Caco-2 (cell line): ENCODE data around the gene SHISAL2A. TPM values are rescaled to one million over a fixed set of nuclear protein-coding genes. Genes with fewer than 3 reads are reported as not detected.
A peak's percentile ranks its signal among the peaks of the same experiment; 100 is the strongest.

Experiments used
- BruUV-seq: library from RNA; stranded (reverse); fragments of 400-500 nt; replicated peaks from 2 replicates; lab custom pipeline; 2021; lab: Mats Ljungman, UMichigan
- CTCF ChIA-PET: fragments of 300-600 bp; sonication (Branson Sonifier 250); formaldehyde crosslinking; loops from one replicate; lab custom pipeline; 2022; ENCODE audit warnings: antibody characterized with exemption; lab: Charles Lee
- POLR2A ChIA-PET: fragments of 300-600 bp; sonication (Branson Sonifier 250); formaldehyde crosslinking; loops from one replicate; lab custom pipeline; 2022; ENCODE audit warnings: antibody characterized with exemption; lab: Charles Lee
- DNase-seq, 2 experiments: peaks; one replicate each; pipeline versions ENCODE4 v3.0.0 to v3.0.0-alpha.2; 2020 to 2022
- H3K27me3 ChIP-seq: replicated peaks from 2 replicates; pipeline ENCODE4 v1.6.0; 2011; ENCODE audit warnings: low read length; ENCODE audit not compliant: control insufficient read depth, insufficient read depth
- H3K36me3 ChIP-seq: 2 replicates; pipeline ENCODE4 v1.5.1; 2011; ENCODE audit warnings: low read length; ENCODE audit not compliant: control insufficient read depth, insufficient read depth
- H3K4me1 ChIP-seq: fragments of 250-450 bp; sonication (Bioruptor Pico); 2 replicates; pipeline ENCODE4 v1.5.1; 2020; ENCODE audit warnings: mild to moderate bottlenecking
- H3K4me3 ChIP-seq: 2 replicates; pipeline ENCODE4 v1.5.1; 2011; ENCODE audit warnings: low read depth, mild to moderate bottlenecking, control low read depth, low read length
- H3K9me3 ChIP-seq: fragments of 250-450 bp; sonication (Bioruptor Pico); 2 replicates; pipeline ENCODE4 v1.5.1; 2020; ENCODE audit warnings: mild to moderate bottlenecking, moderate library complexity
- H3K27ac Mint-ChIP-seq: one replicate; pipeline ENCODE4 v1.8.0; 2022; ENCODE audit warnings: mixed read lengths; ENCODE audit not compliant: unreplicated experiment
- H3K27me3 Mint-ChIP-seq: one replicate; pipeline ENCODE4 v1.8.0; 2022; ENCODE audit warnings: mixed read lengths; ENCODE audit not compliant: insufficient read depth, unreplicated experiment
- H3K36me3 Mint-ChIP-seq: one replicate; pipeline ENCODE4 v1.8.0; 2022; ENCODE audit warnings: mild to moderate bottlenecking, mixed read lengths; ENCODE audit not compliant: insufficient read depth, unreplicated experiment
- H3K4me1 Mint-ChIP-seq: one replicate; pipeline ENCODE4 v1.8.0; 2022; ENCODE audit warnings: low read depth, mixed read lengths; ENCODE audit not compliant: unreplicated experiment
- H3K4me3 Mint-ChIP-seq: one replicate; pipeline ENCODE4 v1.8.0; 2022; ENCODE audit warnings: mild to moderate bottlenecking, moderate library complexity, mixed read lengths; ENCODE audit not compliant: unreplicated experiment
- H3K9me3 Mint-ChIP-seq: one replicate; pipeline ENCODE4 v1.8.0; 2022; ENCODE audit warnings: mixed read lengths; ENCODE audit not compliant: unreplicated experiment
- CTCF ChIP-seq, 2 experiments: fragments of 200-600 bp in 1 of 2; IDR thresholded peaks; 1 replicate in 1 of 2; 2 replicates in 1 of 2; pipeline versions ENCODE4 v1.5.1 to v1.8.0; 2011 to 2022; ENCODE audit warnings: antibody characterized with exemption in 1 of 2, control low read depth in 1 of 2, inconsistent platforms in 1 of 2, low read depth in 1 of 2, low read length in 1 of 2, mild to moderate bottlenecking in 1 of 2, moderate library complexity in 1 of 2; ENCODE audit not compliant: insufficient read depth in 1 of 2, severe bottlenecking in 1 of 2, unreplicated experiment in 1 of 2
- intact Hi-C: fragments of 100-400 bp; cut with micrococcal nuclease; formaldehyde crosslinking; loops from one replicate; pipeline ENCODE4 v1.10.0; 2022; ENCODE audit not compliant: unreplicated experiment
- total RNA-seq: library from RNA; stranded (reverse); gene quantifications from 2 replicates; pipeline ENCODE4 v1.2.3, GENCODE V29; 2022

Gene SHISAL2A
- total RNA-seq, 1 experiment from 2014 or later = 3.7 TPM

- no peak for DNase-seq
- ChIA-PET CTCF (no interaction called here), POLR2A (no interaction called here)
- Histone ChIP-seq H3K36me3 (no peaks in the 10 kb centered on the region), H3K27me3 (no peaks in the 10 kb centered on the region), H3K4me1 (peaks cover 11% of the 10 kb centered on the region; the same call in 1 of the 2 replicates), H3K9me3 (no peaks in the 10 kb centered on the region), H3K4me3 (no peak overlapping the region)
- H3K4me1 Mint-ChIP-seq = no peaks in the 10 kb centered on the region
- no peak for TF ChIP-seq CTCF (IDR thresholded peaks at IDR 0.05; ENCODE audit: insufficient read depth in 1 of 2, low read depth in 1 of 2, low read length in 1 of 2, severe bottlenecking in 1 of 2, unreplicated experiment in 1 of 2)
- intact Hi-C loops = no loop called here
- H3K27me3 Mint-ChIP-seq = no peaks in the 10 kb centered on the region
- no peaks in the 10 kb centered on the region for H3K36me3 Mint-ChIP-seq
- no peak overlapping the region for H3K27ac Mint-ChIP-seq
- BruUV-seq = no TSS peak
- no peak overlapping the region for H3K4me3 Mint-ChIP-seq
- no peaks in the 10 kb centered on the region for H3K9me3 Mint-ChIP-seq
Observed at GRCh38 chr1:52672946-52673345, 40.0 kb downstream of the SHISAL2A start.

GRCh38 chr1:52673513-52673912 lies 40.5 kb downstream of the SHISAL2A start:
- Mint-ChIP-seq H3K9me3 (no peaks in the 10 kb centered on the region), H3K4me3 (no peak overlapping the region), H3K36me3 (no peaks in the 10 kb centered on the region), H3K27me3 (no peaks in the 10 kb centered on the region), H3K4me1 (no peaks in the 10 kb centered on the region), H3K27ac (no peak overlapping the region)
- no peaks in the 10 kb centered on the region for H3K27me3 ChIP-seq
- no peaks in the 10 kb centered on the region for H3K36me3 ChIP-seq
- TF ChIP-seq CTCF (IDR thresholded peaks at IDR 0.05; ENCODE audit: insufficient read depth in 1 of 2, low read depth in 1 of 2, low read length in 1 of 2, severe bottlenecking in 1 of 2, unreplicated experiment in 1 of 2) = no peak
- CTCF ChIA-PET = no interaction called here
- H3K4me3 ChIP-seq = no peak overlapping the region
- POLR2A ChIA-PET = no interaction called here
- intact Hi-C loops = no loop called here
- H3K4me1 ChIP-seq = peaks cover 11% of the 10 kb centered on the region; the same call in 1 of the 2 replicates
- no peak for DNase-seq
- H3K9me3 ChIP-seq = no peaks in the 10 kb centered on the region
- no TSS peak for BruUV-seq

- Mint-ChIP-seq H3K9me3 (no peaks in the 10 kb centered on the region), H3K4me1 (no peaks in the 10 kb centered on the region), H3K4me3 (no peak overlapping the region), H3K36me3 (no peaks in the 10 kb centered on the region), H3K27me3 (no peaks in the 10 kb centered on the region), H3K27ac (no peak overlapping the region)
- DNase-seq = peak; percentile 42 to 46
- Histone ChIP-seq H3K27me3 (no peaks in the 10 kb centered on the region), H3K4me3 (no peak overlapping the region), H3K36me3 (no peaks in the 10 kb centered on the region), H3K9me3 (no peaks in the 10 kb centered on the region), H3K4me1 (peaks cover 11% of the 10 kb centered on the region; the same call in 1 of the 2 replicates)
- POLR2A ChIA-PET = no interaction called here
- BruUV-seq = no TSS peak
- intact Hi-C loops = no loop called here
- no peak for TF ChIP-seq CTCF (IDR thresholded peaks at IDR 0.05; ENCODE audit: insufficient read depth in 1 of 2, low read depth in 1 of 2, low read length in 1 of 2, severe bottlenecking in 1 of 2, unreplicated experiment in 1 of 2)
- CTCF ChIA-PET = no interaction called here
Observed at GRCh38 chr1:52674497-52675384, 41.8 kb downstream of the SHISAL2A start.
